Heart left ventricle (tissue), 13 donors: Measurements from ENCODE around the gene B4GALT7.

Source experiments
- CTCF ChIP-seq, 12 donors: fragments of 200-600 bp; sonication (generic) in 4 of 12; IDR thresholded peaks; one replicate each; pipeline versions ENCODE4 v1.5.0 to v1.8.0; 2018 to 2022; ENCODE audit warnings: antibody characterized with exemption in 12 of 12, mild to moderate bottlenecking in 5 of 12
- POLR2A ChIP-seq, 2 donors: fragments of 450-650 bp; IDR thresholded peaks; one replicate each; pipeline ENCODE4 v1.6.1; 2017; ENCODE audit warnings: antibody characterized with exemption in 2 of 2, mild to moderate bottlenecking in 2 of 2, moderate library complexity in 2 of 2
- donor health status: ischemic (EF 13 %, LVEDD 7.1; RV severe dilation, severe dysfunction).
- donor health status: DM: no; HTN: yes; CAD: no.
- donor health status: DM: no; HTN: no; CAD: no.
- donor health status: ischemic (EF 25% LVEDD 6.9; RV normal size, moderate dysfunction).
- donor health status: ischemic (EF 25% LVEDD 5.7; RV mildly dilated, moderate dysfunction).
- donor health status: ischemic (EF 35%, LVEDD 5.7; RV mildly dilated, moderate dysfunction).
- donor health status: nonischemic (EF 11% LVEDD 7.7; RV severe dilation, severe dysfunction).
- donor health status: DM: yes; HTN: yes; CAD: no.
- donor health status: PGD.
- donor health status: ischemic (EF 29% LVEDD 5.4; RV normal size, mild dysfunction).
- donor health status: nonischemic (EF 23%, LVEDD 6.1; RV moderate dilation, normal function).

GRCh38 chr5:177612215-177612673 is 12.3 kb downstream of the B4GALT7 start:
- TF ChIP-seq CTCF (IDR thresholded peaks at IDR 0.05) (no peak), POLR2A (IDR thresholded peaks at IDR 0.05) (no peak)
